T1000 (cell line): ENCODE data around the gene OPA3.
"Not testable (repeated sequence)": the region's sequence is repeated elsewhere in the genome, so short reads cannot be mapped to it uniquely, and the experiment has no call there.

ENCODE experiments used
- DNase-seq: peaks from one replicate; lab custom pipeline; 2025; ENCODE audit warnings: mixed read lengths; lab: John Stamatoyannopoulos, UW

The OPA3 gene

DNA sequence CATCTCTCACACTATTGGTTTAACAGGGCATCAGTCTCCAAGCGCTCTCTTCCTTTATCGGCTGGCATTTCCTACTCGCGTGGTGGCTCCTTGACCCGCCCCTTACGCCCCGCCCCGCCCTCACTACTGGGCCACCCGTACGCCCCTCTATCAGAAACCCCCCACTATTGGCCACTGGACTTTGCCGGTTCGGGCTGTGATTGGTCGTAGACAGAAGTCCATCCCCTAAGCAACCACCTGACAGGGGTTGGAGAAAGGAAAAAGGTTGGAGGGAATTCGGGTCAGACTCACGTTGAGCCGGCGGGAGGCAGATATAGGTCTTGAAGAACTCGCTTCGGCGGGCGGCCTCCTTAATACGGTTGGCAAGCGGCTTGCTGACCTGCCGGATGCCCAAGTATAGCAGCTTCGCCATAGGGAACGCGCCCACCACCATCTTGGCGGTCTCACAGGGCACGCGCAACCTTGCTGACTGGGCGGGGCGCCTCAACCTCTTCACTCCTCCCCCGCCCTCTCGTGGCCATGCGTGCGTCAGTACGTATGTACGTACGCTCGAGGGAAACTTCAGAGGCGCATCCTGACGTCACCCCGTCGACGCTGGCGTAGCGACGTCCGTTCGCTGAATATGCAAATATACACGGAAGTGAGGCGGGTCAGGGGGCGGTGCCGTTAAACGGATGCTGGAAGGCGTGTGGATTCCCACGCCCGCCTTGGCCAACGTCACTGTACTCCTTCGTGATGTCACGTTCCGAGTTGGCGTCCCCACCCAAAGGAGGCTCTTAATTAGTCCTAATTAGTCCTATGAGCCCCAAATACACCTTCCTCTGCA lies at the start of gene OPA3:
Gene OPA3 (minus strand): TSS at position 471 of the 826 bp plus-strand sequence. CDS start 38 bp downstream, at position 433.
- DNase-seq: peak; percentile 96

DNA sequence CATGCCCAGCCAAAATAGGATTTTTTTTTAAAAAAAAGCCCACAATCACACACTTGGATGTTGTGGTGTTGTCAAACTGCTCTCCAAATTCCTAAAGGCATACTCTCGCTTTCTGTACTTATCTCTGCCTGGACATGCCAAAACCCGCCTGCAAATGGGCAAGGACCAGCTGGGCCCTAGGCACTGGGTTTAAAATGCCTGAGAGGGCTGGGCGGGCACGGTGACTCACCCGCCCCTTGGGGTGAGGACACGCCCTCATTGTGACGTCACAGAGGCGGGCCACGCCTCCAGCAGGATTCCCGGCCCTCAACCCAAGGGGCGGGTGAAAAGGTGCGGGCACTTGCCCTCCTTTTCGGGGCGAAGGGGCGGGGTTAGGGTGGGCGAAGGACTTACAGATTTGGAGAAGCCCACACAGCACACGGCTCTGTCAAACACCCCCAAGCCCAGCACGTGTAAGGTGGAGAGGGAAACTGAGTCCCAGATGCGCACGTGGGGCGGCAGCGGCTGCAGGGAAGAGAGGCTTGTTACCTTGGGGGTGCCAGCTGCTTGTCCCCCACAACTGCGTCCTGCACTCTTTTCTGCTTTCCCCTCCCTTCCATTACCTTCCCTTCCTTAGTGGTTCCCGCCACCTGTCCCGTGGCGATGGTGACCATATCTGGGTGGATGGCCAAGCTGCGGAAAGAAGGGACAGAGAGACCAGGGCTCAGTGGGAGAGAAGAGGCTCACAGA lies 48.0 kb upstream of the OPA3 start:
- DNase-seq: peak; percentile 89

DNA sequence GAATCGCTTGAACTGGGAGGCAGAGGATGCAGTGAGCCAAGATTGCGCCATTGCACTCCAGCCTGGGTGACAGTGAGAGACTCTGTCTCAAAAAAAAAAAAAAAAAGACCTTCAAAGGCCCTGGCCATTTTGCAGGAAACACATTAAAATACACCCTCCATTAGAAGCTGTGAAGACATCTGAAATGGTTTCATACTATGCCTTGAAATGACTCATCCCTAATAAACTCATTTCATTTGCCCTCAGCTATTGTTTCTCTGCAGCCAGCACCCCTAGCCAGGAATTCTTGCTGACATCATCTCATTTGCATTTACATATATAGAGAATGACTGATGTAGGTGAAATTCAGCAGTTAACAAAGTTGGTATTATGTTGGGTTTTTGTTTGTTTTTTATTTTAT lies 45.9 kb upstream of the OPA3 start:
- peak; percentile 30 for DNase-seq

DNA sequence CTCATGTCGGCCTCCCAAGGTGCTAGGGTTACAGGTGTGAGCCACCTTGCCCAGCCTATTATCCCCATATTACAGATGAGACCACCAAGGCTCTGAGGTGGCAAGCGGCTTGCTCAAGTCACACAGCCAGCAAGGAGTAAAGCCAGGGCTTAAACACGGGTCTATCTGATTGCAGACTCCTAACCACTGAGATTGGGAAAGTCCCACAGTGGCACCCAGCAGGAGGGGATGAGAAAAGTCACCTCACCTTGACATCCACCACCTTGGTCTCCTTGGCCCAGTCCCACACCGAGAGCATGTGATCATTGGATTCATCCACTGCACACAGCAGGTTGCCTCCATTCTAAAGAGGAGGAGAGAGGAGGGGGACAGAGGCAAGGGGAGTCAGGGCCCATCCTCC lies 45.1 kb upstream of the OPA3 start:
- DNase-seq: no peak

DNA sequence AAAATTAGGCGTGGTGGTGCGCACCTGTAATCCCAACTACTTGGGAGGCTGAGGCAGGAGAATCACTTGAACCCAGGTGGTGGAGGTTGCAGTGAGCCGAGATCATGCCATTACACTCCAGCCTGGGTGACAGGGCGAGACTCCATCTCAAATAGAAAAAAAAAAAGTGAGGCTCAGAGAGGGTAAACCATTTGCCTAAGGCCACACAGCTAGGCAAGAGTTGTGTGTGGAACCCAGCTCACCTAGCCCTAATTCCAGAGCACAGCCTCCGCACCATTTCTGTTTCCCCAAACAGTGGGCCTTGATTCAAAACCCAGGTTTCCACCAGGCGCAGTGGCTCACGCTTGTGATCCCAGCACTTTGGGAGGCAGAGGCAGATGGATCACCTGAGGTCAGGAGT lies 43.6 kb upstream of the OPA3 start:
- DNase-seq: not testable (repeated sequence)

DNA sequence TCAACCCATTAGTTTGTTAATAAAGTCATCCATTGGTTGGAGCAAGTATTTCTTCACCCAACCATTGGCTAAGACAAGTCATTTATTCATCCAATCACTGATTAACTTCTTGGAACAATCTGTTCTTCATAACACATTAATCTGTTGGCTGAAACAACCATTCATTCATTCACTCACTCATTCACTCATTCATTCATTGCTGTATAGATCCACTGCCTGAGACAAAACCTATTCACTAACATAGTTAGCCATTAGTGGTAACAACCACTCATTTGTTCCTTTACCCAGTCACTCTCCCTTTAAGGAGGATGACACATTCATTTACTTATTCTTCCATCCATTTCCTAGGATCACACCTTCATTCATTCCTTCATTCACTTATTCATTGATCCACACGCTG lies 39.4 kb upstream of the OPA3 start:
- no peak for DNase-seq

DNA sequence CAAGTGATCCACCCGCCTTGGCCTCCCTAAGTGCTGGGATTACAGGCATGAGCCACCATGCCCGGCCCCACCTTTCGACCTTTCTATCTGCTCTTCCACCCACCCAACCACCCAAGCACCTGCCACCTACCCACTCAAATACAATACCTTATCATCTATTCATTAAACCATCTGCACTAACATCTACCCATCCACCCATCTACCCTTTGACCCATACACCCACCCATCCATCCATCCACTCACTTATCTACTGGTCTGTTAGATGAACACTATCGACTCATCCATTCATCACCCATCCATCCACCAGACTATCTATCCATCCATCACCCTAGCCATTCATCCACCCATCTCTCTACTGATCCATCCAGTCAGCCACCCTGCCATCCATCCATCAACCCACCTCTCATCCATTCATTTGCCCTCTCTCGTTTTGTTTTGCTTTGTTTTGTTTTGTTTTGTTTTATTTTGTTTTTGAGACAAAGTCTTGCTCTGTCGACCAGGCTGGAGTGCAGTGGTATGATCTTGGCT lies 37.4 kb upstream of the OPA3 start:
- DNase-seq: no peak

DNA sequence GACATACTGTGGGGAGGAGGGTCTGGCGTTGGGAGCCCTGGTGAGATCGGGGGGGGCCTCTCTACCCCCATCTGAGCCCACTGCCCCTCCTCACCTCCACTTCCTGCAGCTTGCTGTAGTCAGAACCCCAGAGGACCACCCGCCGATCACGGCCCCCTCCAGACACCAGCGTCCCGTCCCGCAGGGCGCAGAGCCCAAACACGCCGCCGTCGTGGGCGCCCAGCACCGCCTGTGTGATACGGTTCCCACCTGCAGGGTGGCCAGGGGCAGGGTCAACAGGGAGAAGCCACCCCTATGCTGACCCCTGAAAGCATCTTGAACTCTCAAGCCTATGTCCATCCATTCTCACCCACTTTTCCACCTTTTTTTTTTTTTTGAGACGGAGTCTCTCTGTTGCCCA lies 36.8 kb upstream of the OPA3 start:
- DNase-seq: no peak

DNA sequence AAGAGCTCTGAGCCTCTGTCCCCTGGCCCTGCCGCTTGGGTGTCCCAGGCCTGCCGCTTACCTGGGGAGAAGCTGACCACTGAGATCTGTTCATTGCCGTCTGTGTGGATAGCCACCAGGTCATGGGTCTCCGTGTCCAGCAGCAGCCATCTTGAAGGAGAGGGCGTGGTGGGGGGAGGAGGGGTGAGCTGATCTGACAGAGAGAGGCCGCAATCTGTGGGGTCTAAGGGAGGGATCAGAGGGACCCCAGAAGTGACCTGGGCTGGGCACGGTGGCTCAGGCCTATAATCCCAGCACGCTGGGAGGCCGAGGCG lies 32.1 kb upstream of the OPA3 start:
- DNase-seq: no peak

DNA sequence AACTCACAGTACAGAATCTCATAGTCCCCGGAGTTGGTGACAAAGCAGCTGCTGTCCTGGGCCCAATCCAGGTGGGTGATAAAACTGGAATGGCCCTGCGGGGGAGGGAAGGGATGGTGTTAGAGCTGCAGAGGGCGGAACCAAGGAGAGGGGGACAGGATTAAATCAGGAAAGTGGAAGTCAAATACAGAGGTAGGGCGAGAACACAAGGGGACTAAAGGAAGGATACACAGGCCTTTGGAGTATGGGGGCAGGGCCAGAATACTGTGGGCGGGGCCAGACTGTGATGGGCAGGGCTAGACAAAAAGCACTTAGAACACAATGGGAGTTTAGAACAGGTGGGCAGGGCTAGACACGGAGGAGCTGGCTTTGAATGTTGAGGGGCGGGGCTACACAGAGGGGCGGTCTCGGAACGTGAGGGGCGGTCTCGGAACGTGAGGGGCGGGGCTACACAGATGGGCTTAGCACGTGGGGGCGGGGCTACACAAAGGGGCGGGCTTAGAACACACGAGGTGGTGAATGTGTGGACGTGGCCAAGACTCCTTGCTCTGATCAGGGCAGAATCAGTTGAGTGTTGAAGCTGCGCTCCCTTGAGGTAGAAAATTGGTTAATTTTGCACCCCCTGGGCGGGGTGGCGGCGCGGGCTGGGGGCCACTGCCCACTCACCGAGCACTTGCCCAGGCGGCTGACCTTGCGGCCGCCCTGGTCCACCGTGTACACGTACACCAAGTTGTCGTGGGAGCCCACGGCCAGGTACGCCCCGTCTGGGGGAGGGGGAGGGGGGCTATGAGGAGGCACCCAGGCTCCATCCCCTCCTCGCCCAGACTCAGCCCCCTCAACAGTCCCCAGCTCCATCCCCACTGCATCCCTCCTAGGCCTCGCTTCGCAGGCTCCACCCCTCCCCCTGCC lies 31.4 kb upstream of the OPA3 start:
- DNase-seq: peak; percentile 73

DNA sequence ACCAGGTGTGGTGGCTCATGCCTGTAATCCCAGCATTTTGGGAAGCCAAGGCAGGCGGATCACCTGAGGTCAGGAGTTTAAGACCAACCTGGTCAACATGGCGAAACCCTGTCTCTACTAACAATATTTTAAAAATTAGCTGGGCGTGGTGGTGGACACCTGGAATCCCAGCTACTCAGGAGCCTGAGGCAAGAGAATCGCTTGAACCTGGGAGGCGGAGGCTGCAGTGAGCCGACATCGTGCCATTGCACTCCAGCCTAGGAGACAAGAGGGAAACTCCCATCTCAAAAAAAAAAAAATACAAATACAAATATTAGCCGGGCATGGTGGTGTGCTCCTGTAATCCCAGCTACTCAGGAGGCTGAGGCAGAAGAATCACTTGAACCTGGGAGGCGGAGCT lies 30.5 kb upstream of the OPA3 start:
- not testable (repeated sequence) for DNase-seq

DNA sequence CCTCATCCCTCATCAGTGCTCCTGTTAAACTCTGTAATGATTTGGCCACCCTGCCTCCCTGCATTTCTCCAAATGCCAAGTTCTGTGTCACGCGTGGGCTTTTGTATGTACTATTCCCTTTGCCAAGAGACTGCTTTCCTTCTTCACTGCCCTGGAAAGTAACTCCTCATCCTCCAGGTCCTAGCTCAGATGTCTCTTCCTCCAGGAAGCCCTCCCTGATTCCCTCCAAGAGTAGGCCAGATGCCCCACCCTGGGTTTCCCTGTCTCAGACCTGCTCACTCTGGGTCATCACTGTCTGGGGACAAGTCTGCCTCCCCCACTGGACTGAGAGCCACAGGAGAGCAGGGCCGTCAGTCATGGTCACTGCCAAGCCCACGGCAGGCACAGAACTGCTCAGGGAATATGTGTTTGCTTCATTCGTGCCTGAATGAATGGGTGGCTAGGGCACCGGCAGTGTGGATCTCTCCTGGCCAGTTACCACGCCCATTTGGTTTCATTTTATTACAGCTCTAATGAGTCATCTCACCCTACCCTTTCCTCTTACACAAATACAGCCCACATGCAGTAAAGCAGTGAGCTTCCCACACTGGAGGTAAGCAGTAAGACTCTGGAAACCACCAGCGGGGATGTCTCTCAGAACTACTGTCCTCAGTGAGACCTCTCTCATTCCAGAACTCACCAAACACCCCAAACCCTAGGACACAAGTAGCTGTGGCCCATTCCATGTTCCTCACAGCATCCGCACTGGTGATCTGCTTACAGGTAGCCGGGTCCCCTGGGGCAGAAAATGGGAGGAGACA lies 29.5 kb upstream of the OPA3 start:
- peak; percentile 50 for DNase-seq

DNA sequence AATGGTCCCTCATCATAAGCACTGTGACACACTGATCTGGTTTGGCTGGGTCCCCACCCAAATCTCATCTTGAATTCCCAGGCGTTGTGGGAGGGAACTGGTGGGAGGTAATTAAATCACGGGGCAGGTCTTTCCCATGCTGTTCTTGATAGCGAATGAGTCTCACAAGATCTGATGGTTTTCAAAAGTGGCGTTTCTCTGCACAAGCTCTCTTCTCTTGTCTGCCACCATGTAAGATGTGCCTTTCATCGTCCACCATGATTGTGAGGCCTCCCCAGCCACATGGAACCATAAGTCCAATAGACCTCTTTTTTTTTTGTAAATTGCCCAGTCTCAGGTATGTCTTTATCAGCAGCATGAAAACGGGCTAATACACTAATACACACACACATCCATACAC lies 24.3 kb upstream of the OPA3 start:
- no peak for DNase-seq

DNA sequence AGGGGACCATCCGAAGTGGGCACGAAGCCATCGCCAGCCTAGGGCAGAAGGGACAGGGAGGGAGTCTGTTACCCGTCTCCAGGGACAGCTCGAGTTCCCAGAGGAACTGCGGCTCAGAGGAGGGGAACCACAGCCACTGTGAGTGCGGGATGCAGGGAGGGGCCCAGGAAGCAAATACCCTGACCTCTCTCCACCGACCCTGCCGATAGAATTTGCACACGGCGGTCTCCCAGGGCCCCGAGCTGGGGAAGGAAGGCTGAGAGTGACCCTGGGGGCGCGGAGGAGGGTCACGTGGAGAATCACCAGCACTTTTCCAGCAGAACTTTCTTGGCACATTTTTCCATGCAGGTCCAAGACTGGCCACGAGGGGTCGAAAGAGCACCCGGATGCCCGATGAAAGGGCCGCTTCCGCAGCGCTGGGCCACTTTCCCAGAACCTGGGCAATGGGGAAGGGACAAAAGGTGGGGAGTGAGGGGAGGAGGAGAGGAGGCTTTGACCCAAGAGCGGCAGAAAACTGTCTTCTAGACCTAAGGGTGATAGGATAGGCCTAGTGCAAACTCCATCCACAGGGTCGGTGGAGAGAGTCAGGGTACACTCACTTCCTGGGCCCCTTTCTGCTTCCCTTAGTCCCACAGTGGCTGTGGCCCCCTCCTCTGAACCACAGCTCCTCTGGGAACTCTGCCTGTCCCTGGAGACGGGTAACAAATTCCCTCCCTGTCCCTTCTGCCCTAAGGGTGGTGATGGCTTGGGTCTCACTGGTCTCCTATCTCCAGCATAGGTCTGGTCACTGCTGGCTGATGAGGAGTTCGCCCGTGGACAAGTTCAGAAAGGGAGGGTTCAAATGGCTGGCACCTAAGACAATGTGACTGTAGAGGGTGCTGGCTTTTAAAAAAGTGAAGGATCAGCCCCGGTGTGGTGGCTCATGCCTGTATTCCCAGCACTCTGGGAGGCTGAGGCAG lies 22.7 kb upstream of the OPA3 start:
- DNase-seq: peak; percentile 76

DNA sequence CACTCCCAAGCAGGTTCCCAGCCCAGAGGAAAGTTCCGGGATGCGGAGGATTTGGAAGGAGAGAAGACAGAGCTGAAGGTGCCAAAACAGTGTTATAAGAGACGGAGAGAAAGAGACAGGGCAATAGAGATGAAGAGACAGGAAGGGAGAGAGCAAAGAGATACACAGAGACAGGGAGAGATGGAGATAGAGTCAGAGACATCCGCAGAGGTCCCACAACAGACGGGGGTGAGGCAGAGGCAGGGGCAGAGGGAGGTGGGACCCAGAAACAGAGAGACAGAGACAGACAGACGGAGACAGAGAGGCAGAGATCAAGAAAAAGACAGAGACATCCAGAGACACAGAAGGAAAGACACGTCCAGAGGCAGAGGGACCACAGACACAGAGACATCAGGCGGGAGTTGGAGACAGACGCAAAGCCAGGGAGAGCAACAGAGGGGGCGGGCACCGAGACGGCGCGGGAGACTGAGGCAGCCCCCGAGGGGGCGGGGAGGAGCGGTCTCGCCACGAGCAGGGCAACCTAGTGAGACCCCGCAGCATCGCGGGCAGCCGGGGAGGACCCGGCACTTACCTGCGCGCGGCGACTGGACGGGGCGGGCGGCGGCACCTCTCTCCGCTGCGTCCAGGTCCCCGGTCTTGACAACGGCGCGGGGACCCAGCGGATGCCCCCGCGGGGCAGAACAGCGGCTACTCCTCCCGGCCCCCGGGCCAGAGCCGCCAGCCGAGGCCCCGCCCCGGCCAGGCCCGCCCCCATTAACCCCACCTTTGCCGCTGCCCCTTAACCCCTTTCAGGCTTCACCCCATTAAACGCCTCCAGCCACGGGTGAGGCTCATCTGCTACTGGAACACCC lies 17.1 kb upstream of the OPA3 start, which contains the start of gene GPR4:
Gene GPR4 (minus strand): TSS at position 689 of the 851 bp plus-strand sequence. CDS start 10,346 bp downstream, outside the sequence.
- no peak for DNase-seq

DNA sequence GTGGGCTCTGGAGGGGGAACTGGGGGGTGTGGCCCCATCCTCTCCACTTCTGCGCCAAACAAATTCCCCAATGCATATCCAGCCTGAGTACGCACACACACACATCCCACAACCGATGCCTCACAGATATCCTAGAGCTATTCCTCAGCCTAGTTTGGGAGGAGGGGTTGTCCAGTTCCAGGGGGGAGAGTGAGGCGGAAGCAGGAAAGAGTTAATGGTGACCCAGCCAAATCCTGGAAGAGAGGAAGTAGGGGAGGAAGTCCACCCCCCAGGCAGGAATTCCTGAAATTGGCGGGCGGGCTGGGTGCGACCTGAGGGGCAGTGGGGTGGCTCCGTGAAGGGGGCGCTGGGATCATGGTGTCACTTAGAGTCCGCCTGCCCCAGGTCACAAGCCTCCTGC lies 16.5 kb upstream of the OPA3 start:
- DNase-seq: no peak

DNA sequence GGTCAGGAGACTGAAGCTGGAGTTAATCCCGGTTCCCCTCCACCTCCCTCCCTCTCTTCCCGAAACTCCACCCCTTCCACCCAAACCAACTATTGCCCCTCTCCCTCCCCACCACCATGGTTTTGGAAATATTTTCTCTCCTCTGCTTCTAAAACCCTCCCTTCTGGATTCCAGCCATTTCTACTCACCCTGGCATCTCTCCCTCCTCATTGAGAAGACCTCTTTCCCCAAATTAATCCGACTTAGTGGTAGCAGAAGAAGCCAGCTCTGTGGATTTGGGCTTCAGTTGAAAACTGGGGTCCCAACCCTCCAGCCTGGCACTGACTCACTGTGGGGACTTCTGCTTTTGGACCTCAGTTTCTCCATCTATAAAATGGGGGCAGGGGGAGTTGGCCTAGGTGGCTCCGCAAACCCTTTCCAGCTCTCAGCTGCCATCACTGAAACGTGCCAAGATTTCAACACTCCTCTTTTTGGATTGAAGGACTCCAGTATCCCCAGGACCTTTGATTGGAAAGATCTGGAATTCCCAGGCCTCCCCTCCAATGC lies 15.8 kb upstream of the OPA3 start:
- DNase-seq: no peak

DNA sequence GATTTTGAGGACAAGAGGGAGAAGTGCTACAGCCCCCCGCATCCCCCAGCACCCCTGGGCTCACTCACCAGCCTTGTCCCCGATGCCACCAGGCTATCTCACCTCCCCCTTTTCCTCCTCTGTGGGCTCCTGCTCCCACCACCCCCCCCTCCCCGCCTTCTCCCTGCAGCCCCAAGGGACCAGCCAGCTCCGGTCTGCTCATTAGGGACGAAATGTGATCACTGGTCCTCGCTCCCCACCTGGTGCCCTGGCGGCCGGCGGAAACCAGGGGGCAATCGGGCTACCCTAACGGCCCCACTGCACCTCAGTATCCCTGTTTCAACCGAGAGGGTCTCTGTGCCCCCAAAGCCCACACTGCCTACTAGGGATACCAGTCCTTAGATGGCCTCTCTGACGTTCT lies 14.7 kb upstream of the OPA3 start:
- no peak for DNase-seq
